Measurements from ENCODE around the gene SH2B2.

DNA sequence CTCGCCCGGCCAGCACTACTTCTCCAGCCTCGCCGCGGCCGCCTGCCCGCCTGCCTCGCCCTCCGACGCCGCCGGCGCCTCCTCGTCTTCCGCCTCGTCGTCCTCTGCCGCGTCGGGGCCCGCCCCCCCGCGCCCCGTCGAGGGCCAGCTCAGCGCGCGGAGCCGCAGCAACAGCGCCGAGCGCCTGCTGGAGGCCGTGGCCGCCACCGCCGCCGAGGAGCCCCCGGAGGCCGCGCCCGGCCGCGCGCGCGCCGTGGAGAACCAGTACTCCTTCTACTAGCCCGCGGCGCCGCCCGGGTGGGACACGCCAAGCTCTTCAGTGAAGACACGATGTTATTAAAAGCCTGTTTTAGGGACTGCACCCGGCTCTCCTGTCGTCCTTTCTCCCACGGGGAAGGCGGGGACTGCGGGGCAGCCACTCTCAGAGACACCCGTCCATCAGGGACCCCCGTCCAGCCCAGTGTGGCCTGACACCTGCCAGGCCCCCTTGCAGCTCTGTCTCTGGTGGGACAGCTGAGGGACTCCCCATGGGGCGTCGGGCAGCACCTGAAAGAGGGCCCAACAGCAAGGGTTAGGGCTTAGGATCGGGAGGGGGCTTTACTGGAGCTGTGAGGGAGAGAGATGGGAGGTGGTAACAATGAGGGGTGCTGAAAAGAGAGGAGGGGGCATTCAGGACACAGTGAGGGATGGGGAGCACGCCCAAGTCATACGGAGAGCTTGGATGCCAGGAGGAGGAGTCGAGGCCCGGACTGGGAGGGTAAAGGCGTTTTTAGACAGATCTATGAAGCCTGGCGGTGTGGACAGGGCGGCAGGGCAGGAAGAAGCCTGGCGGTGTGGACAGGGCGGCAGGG is 34.9 kb downstream of the SH2B2 start:
- TF ChIP-seq EZH2 (IDR thresholded peaks at IDR 0.05; ENCODE audit: low read length, missing control alignments) = no peak
- TF ChIP-seq, protein P1, sequence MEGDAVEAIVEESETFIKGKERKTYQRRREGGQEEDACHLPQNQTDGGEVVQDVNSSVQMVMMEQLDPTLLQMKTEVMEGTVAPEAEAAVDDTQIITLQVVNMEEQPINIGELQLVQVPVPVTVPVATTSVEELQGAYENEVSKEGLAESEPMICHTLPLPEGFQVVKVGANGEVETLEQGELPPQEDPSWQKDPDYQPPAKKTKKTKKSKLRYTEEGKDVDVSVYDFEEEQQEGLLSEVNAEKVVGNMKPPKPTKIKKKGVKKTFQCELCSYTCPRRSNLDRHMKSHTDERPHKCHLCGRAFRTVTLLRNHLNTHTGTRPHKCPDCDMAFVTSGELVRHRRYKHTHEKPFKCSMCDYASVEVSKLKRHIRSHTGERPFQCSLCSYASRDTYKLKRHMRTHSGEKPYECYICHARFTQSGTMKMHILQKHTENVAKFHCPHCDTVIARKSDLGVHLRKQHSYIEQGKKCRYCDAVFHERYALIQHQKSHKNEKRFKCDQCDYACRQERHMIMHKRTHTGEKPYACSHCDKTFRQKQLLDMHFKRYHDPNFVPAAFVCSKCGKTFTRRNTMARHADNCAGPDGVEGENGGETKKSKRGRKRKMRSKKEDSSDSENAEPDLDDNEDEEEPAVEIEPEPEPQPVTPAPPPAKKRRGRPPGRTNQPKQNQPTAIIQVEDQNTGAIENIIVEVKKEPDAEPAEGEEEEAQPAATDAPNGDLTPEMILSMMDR (conservative IDR thresholded peaks at IDR 0.05 in 1 of 2, IDR thresholded peaks at IDR 0.05 in 1 of 2; ENCODE audit: low read depth in 1 of 2, low read length in 2 of 2) = no peak

Data from fibroblast of lung (primary cell).